B cell (primary cell): ENCODE results near the gene BHMT2. TPM values are rescaled to one million over a fixed set of nuclear protein-coding genes. Genes with fewer than 3 reads are reported as not detected.

Source experiments
- ATAC-seq: fragments of 200-7000 bp; cut with Tn5 transposase; one replicate; pipeline ENCODE4 v1.10.0; 2021; ENCODE audit warnings: low read depth, mild to moderate bottlenecking, moderate number of reproducible peaks, moderate library complexity
- CTCF ChIA-PET: fragments of 350-600 bp; sonication (Branson Sonifier 250); formaldehyde crosslinking; loops from one replicate; lab custom pipeline; 2021; ENCODE audit warnings: antibody characterized with exemption, inconsistent platforms; lab: Charles Lee
- POLR2A ChIA-PET: fragments of 350-600 bp; sonication (Branson Sonifier 250); formaldehyde crosslinking; loops from one replicate; lab custom pipeline; 2021; ENCODE audit warnings: antibody characterized with exemption; lab: Charles Lee
- DNase-seq: peaks from one replicate; pipeline ENCODE4 v3.0.0; 2013
- H2AFZ ChIP-seq: 2 replicates; pipeline ENCODE4 v1.6.1; 2012; ENCODE audit warnings: mild to moderate bottlenecking, low read depth, low read length; ENCODE audit not compliant: insufficient read depth, poor library complexity, severe bottlenecking
- H3K27ac ChIP-seq, 2 donors: 1 replicate in 1 of 2; 2 replicates in 1 of 2; pipeline ENCODE4 v1.5.1; 2012 to 2013; ENCODE audit warnings: low read length in 2 of 2, mild to moderate bottlenecking in 2 of 2, moderate library complexity in 1 of 2
- H3K27me3 ChIP-seq, 4 experiments: fragments of 200-600 bp in 1 of 4; sonication (generic) in 1 of 4; replicated peaks in 1 of 4; 1 replicate in 2 of 4; 2 replicates in 2 of 4; pipeline versions ENCODE4 v1.6.1 to v1.7.0; 2013 to 2016; ENCODE audit warnings: low read length in 3 of 4, mild to moderate bottlenecking in 2 of 4, mixed read lengths in 1 of 4, moderate library complexity in 1 of 4; ENCODE audit not compliant: insufficient read depth in 4 of 4, control insufficient read depth in 3 of 4; ENCODE audit errors: control extremely low read depth in 1 of 4
- H3K36me3 ChIP-seq, 2 experiments: replicated peaks in 1 of 2; 1 replicate in 1 of 2; 2 replicates in 1 of 2; pipeline versions ENCODE4 v1.6.1 to v1.7.1; 2013; ENCODE audit warnings: low read length in 1 of 2; ENCODE audit not compliant: insufficient read depth in 2 of 2, control insufficient read depth in 1 of 2; ENCODE audit errors: control extremely low read depth in 1 of 2, extremely low read depth in 1 of 2
- H3K4me1 ChIP-seq, 2 donors: fragments of 200-600 bp in 1 of 2; sonication (generic) in 1 of 2; 1 replicate in 1 of 2; 2 replicates in 1 of 2; pipeline versions ENCODE4 v1.5.1 to v1.6.1; 2013 to 2017; ENCODE audit warnings: low read length in 2 of 2; ENCODE audit not compliant: control insufficient read depth in 2 of 2, insufficient read depth in 2 of 2
- H3K4me2 ChIP-seq: replicated peaks from 2 replicates; pipeline ENCODE3; 2012; ENCODE audit warnings: mild to moderate bottlenecking, low read depth, low read length; ENCODE audit not compliant: poor library complexity, severe bottlenecking
- H3K4me3 ChIP-seq, 5 experiments: fragments of 200-600 bp in 1 of 5; sonication (generic) in 1 of 5; 1 replicate in 3 of 5; 2 replicates in 2 of 5; pipeline versions ENCODE4 v1.5.1 to v1.7.0; 2011 to 2016; ENCODE audit warnings: low read length in 4 of 5, mild to moderate bottlenecking in 4 of 5, low read depth in 2 of 5, control low read depth in 1 of 5, moderate library complexity in 1 of 5; ENCODE audit not compliant: insufficient read depth in 1 of 5; ENCODE audit errors: control extremely low read depth in 1 of 5, extremely low read depth in 1 of 5
- H3K79me2 ChIP-seq: fragments of 200-600 bp; sonication (generic); one replicate; pipeline ENCODE4 v1.6.0; 2016; ENCODE audit warnings: low read length; ENCODE audit not compliant: control insufficient read depth, insufficient read depth
- H3K9ac ChIP-seq: fragments of 200-600 bp; sonication (generic); 2 replicates; pipeline ENCODE4 v1.6.1; 2017; ENCODE audit warnings: mild to moderate bottlenecking, low read length, moderate library complexity
- H3K9me3 ChIP-seq, 3 donors: one replicate each; pipeline versions ENCODE4 v1.6.1 to v1.7.1; 2013; ENCODE audit warnings: low read length in 2 of 3; ENCODE audit not compliant: control insufficient read depth in 2 of 3, insufficient read depth in 1 of 3; ENCODE audit errors: control extremely low read depth in 1 of 3
- H4K20me1 ChIP-seq: 2 replicates; pipeline ENCODE4 v1.6.0; 2012; ENCODE audit warnings: mild to moderate bottlenecking, low read length; ENCODE audit not compliant: insufficient read depth, control insufficient read depth, poor library complexity, severe bottlenecking
- H3K27ac Mint-ChIP-seq: one replicate; pipeline ENCODE4 v1.8.0; 2021; ENCODE audit warnings: mixed read lengths
- H3K27me3 Mint-ChIP-seq: one replicate; pipeline ENCODE4 v1.8.0; 2021; ENCODE audit warnings: mixed read lengths
- H3K4me1 Mint-ChIP-seq: one replicate; pipeline ENCODE4 v1.8.0; 2021; ENCODE audit warnings: mixed read lengths
- H3K4me3 Mint-ChIP-seq: one replicate; pipeline ENCODE4 v1.8.0; 2021; ENCODE audit warnings: mixed read lengths
- H3K9me3 Mint-ChIP-seq: one replicate; pipeline ENCODE4 v1.8.0; 2022; ENCODE audit warnings: mixed read lengths; ENCODE audit not compliant: insufficient read depth
- CTCF ChIP-seq: fragments of 200-600 bp; IDR thresholded peaks from one replicate; pipeline ENCODE4 v1.8.0; 2022; ENCODE audit warnings: antibody characterized with exemption, mild to moderate bottlenecking
- EZH2 ChIP-seq: IDR thresholded peaks from 2 replicates; pipeline ENCODE4 v1.6.1; 2012; ENCODE audit warnings: borderline replicate concordance, low read depth, mild to moderate bottlenecking, moderate library complexity, low read length; ENCODE audit not compliant: insufficient read depth, poor library complexity, severe bottlenecking
- WGBS: methylation state at CpG from one replicate; pipeline ENCODE4 v1.1.5; 2013; ENCODE audit warnings: missing lambda C conversion rate; ENCODE audit not compliant: insufficient coverage; 5-methylcytosine and 5-hydroxymethylcytosine counted together
- intact Hi-C: fragments of 100-400 bp; cut with micrococcal nuclease; formaldehyde crosslinking; loops from one replicate; pipeline ENCODE4 v1.10.0; 2022
- polyA plus RNA-seq: library from polyadenylated mRNA; depleted of rRNA; stranded (reverse); fragments of >200 nt; gene quantifications from 2 replicates; pipeline ENCODE4 v1.2.3, GENCODE V29; 2012
- total RNA-seq, 2 donors: library from RNA; stranded (reverse); fragments of 120-200 nt in 1 of 2; gene quantifications; 1 replicate in 1 of 2; 2 replicates in 1 of 2; pipeline versions ENCODE4 v1.2.3 to v1.2.4, GENCODE V29; 2013 to 2022

Gene BHMT2
- total and polyA plus RNA-seq, 2 donors (not counting 1 experiment from before 2014, with no cell fraction given) = not detected

GRCh38 chr5:79120221-79120620 lies 50.7 kb downstream of the BHMT2 start:
- no peak overlapping the region for H2AFZ ChIP-seq
- no peak overlapping the region for H3K9ac ChIP-seq
- no peak overlapping the region for H3K4me2 ChIP-seq
- H3K27ac ChIP-seq = no peak overlapping the region
- peaks cover 0 to 4% (median 0%) of the 10 kb centered on the region in 3 donors for H3K9me3 ChIP-seq
- no peaks in the 10 kb centered on the region for H3K36me3 ChIP-seq
- no peaks in the 10 kb centered on the region for H3K79me2 ChIP-seq
- H3K4me1 ChIP-seq = no peaks in the 10 kb centered on the region
- ChIA-PET POLR2A (no interaction called here), CTCF (interaction anchor here (0.7 to 1.2 kb wide), 2 partner anchors 98 to 415 kb away, joined by 3 read pairs; no protein-coding TSS in a partner anchor)
- Mint-ChIP-seq H3K9me3 (no peaks in the 10 kb centered on the region), H3K4me3 (no peak overlapping the region), H3K4me1 (no peaks in the 10 kb centered on the region), H3K27me3 (peaks cover 24% of the 10 kb centered on the region), H3K27ac (no peak overlapping the region)
- TF ChIP-seq CTCF (no peak), EZH2 (no peak)
- H3K4me3 ChIP-seq = no peak overlapping the region
- intact Hi-C loops = no loop called here
- ATAC-seq (no peak), DNase-seq (no peak)
- no peaks in the 10 kb centered on the region for H3K27me3 ChIP-seq
- WGBS = no CpG with 5 or more reads among the region's 4 CpGs
- H4K20me1 ChIP-seq = no peaks in the 10 kb centered on the region

GRCh38 chr5:79122973-79123372 lies 53.4 kb downstream of the BHMT2 start:
- Histone ChIP-seq H3K36me3 (no peaks in the 10 kb centered on the region), H3K27ac (no peak overlapping the region), H3K79me2 (no peaks in the 10 kb centered on the region), H3K27me3 (no peaks in the 10 kb centered on the region), H3K9me3 (peaks cover 0 to 4% (median 0%) of the 10 kb centered on the region in 3 donors), H4K20me1 (no peaks in the 10 kb centered on the region), H3K4me3 (no peak overlapping the region), H3K9ac (no peak overlapping the region), H3K4me1 (no peaks in the 10 kb centered on the region), H2AFZ (no peak overlapping the region), H3K4me2 (no peak overlapping the region)
- DNase-seq (no peak), ATAC-seq (no peak)
- H3K4me1 Mint-ChIP-seq = no peaks in the 10 kb centered on the region
- CTCF ChIA-PET = interaction anchor here (0.5 to 1.6 kb wide), 2 partner anchors 10 to 596 kb away, joined by 3 to 5 read pairs; no protein-coding TSS in a partner anchor
- TF ChIP-seq CTCF (no peak), EZH2 (no peak)
- H3K9me3 Mint-ChIP-seq = no peaks in the 10 kb centered on the region
- H3K27me3 Mint-ChIP-seq = peaks cover 15% of the 10 kb centered on the region
- intact Hi-C loops = no loop called here
- H3K4me3 Mint-ChIP-seq = no peak overlapping the region
- H3K27ac Mint-ChIP-seq = no peak overlapping the region
- POLR2A ChIA-PET = no interaction called here
